Prostate gland (tissue), 2 donors: Measurements from ENCODE around the gene TRIM45. TPM values are rescaled to one million over a fixed set of nuclear protein-coding genes. Genes with fewer than 3 reads are reported as not detected.

ENCODE experiments used
- DNase-seq: peaks from one replicate; pipeline ENCODE4 v3.0.0-alpha.2; 2019; ENCODE audit warnings: low spot score
- H3K27ac ChIP-seq, 2 donors: fragments of 200-600 bp; sonication (generic); 2 replicates each; pipeline ENCODE4 v1.5.1; 2017 to 2019
- H3K27me3 ChIP-seq: fragments of 200-600 bp; sonication (generic); replicated peaks from 2 replicates; pipeline ENCODE4 v1.5.1; 2019; ENCODE audit not compliant: insufficient read depth
- H3K36me3 ChIP-seq, 2 donors: fragments of 200-600 bp; sonication (generic); 1 replicate in 1 of 2; 2 replicates in 1 of 2; pipeline versions ENCODE4 v1.5.1 to v1.8.1; 2017 to 2019
- H3K4me1 ChIP-seq: fragments of 200-600 bp; sonication (generic); replicated peaks from 2 replicates; pipeline ENCODE4 v1.5.1; 2019
- H3K4me3 ChIP-seq, 2 donors: fragments of 200-600 bp; sonication (generic); 2 replicates each; pipeline ENCODE4 v1.5.1; 2017 to 2019
- H3K9me3 ChIP-seq: fragments of 200-600 bp; sonication (generic); 2 replicates; pipeline ENCODE4 v1.5.1; 2017
- CTCF ChIP-seq, 4 experiments: fragments of 200-600 bp in 2 of 4; fragments of 450-650 bp in 2 of 4; sonication (generic) in 2 of 4; IDR thresholded peaks; 1 replicate in 3 of 4; 2 replicates in 1 of 4; pipeline ENCODE4 v1.5.1; 2016 to 2019; ENCODE audit warnings: antibody characterized with exemption in 4 of 4, mild to moderate bottlenecking in 2 of 4, moderate library complexity in 2 of 4
- POLR2A ChIP-seq: fragments of 450-650 bp; IDR thresholded peaks from one replicate; pipeline ENCODE4 v1.6.1; 2016; ENCODE audit warnings: antibody characterized with exemption, mild to moderate bottlenecking
- POLR2AphosphoS5 ChIP-seq: sonication (generic); formaldehyde crosslinking; IDR thresholded peaks from one replicate; pipeline ENCODE4 v1.6.1; 2017; ENCODE audit warnings: antibody characterized with exemption
- WGBS: methylation state at CpG from one replicate; pipeline ENCODE4 v1.1.5; 2018; 5-methylcytosine and 5-hydroxymethylcytosine counted together
- intact Hi-C: fragments of 100-400 bp; cut with DNase I; formaldehyde crosslinking; loops from one replicate; pipeline ENCODE4 v1.14.2; 2022
- total RNA-seq, 2 donors: library from RNA; depleted of rRNA; stranded (reverse); fragments of >200 nt; gene quantifications; one replicate each; pipeline ENCODE4 v1.1.0, GENCODE V29; 2016

TRIM45 gene
- total RNA-seq, 2 donors from 2014 or later, result 4.0 to 13.2 TPM

- Histone ChIP-seq H3K4me3 (no peak overlapping the region), H3K9me3 (no peaks in the 10 kb centered on the region), H3K27me3 (no peaks in the 10 kb centered on the region), H3K4me1 (no peaks in the 10 kb centered on the region), H3K36me3 (no peaks in the 10 kb centered on the region), H3K27ac (no peak overlapping the region)
- DNase-seq, result no peak
- 67% methylated on average over 3 of the region's 3 CpGs for WGBS
- intact Hi-C loops, result no loop called here
- no peak for TF ChIP-seq POLR2AphosphoS5
- no peak for TF ChIP-seq POLR2A
- TF ChIP-seq CTCF (IDR thresholded peaks at IDR 0.05), result no peak
These were observed 4.8 kb downstream of the TRIM45 start for GRCh38 chr1:117116784-117117130.

GRCh38 chr1:117116090-117116783, 5.3 kb downstream of the TRIM45 start:
- no peak for TF ChIP-seq CTCF (IDR thresholded peaks at IDR 0.05)
- TF ChIP-seq POLR2A, result no peak
- TF ChIP-seq POLR2AphosphoS5, result no peak
- WGBS, result 86% methylated on average over 13 of the region's 13 CpGs
- H3K9me3 ChIP-seq, result no peaks in the 10 kb centered on the region
- intact Hi-C loops, result no loop called here
- H3K27ac ChIP-seq, result no peak overlapping the region
- H3K27me3 ChIP-seq, result no peaks in the 10 kb centered on the region
- no peak overlapping the region for H3K4me3 ChIP-seq
- H3K4me1 ChIP-seq, result no peaks in the 10 kb centered on the region
- DNase-seq, result no peak
- no peaks in the 10 kb centered on the region for H3K36me3 ChIP-seq

- 73% methylated on average over 2 of the region's 2 CpGs for WGBS
- H3K27ac ChIP-seq, result no peak overlapping the region
- TF ChIP-seq POLR2A (no peak), CTCF (IDR thresholded peaks at IDR 0.05) (no peak), POLR2AphosphoS5 (no peak)
- no peaks in the 10 kb centered on the region for H3K27me3 ChIP-seq
- no peaks in the 10 kb centered on the region for H3K36me3 ChIP-seq
- H3K9me3 ChIP-seq, result no peaks in the 10 kb centered on the region
- H3K4me1 ChIP-seq, result no peaks in the 10 kb centered on the region
- no peak overlapping the region for H3K4me3 ChIP-seq
- intact Hi-C loops, result no loop called here
- DNase-seq, result no peak
These were observed 6.7 kb downstream of the TRIM45 start for GRCh38 chr1:117114877-117115276.

GRCh38 chr1:117113199-117113598, 8.3 kb downstream of the TRIM45 start:
- intact Hi-C loops, result no loop called here
- DNase-seq, result no peak
- H3K9me3 ChIP-seq, result no peaks in the 10 kb centered on the region
- no peaks in the 10 kb centered on the region for H3K4me1 ChIP-seq
- WGBS, result 92% methylated on average over 11 of the region's 11 CpGs
- no peaks in the 10 kb centered on the region for H3K36me3 ChIP-seq
- no peak overlapping the region for H3K27ac ChIP-seq
- no peak overlapping the region for H3K4me3 ChIP-seq
- no peaks in the 10 kb centered on the region for H3K27me3 ChIP-seq
- TF ChIP-seq CTCF (IDR thresholded peaks at IDR 0.05) (no peak), POLR2AphosphoS5 (no peak), POLR2A (no peak)

GRCh38 chr1:117112047-117112717, 9.4 kb downstream of the TRIM45 start:
- Histone ChIP-seq H3K36me3 (no peaks in the 10 kb centered on the region), H3K27ac (no peak overlapping the region), H3K27me3 (no peaks in the 10 kb centered on the region), H3K4me3 (no peak overlapping the region), H3K9me3 (no peaks in the 10 kb centered on the region), H3K4me1 (no peaks in the 10 kb centered on the region)
- 90% methylated on average over 7 of the region's 7 CpGs for WGBS
- TF ChIP-seq POLR2AphosphoS5 (no peak), POLR2A (no peak), CTCF (IDR thresholded peaks at IDR 0.05) (no peak)
- DNase-seq, result no peak
- intact Hi-C loops, result no loop called here
